Lung (tissue), 12 donors: ENCODE measurements around the gene CCDC30. TPM values are rescaled to one million over a fixed set of nuclear protein-coding genes. Genes with fewer than 3 reads are reported as not detected.

ENCODE experiments used
- ATAC-seq: fragments of 200-7000 bp; cut with Tn5 transposase; one replicate; pipeline ENCODE4 v1.9.1; 2020; ENCODE audit warnings: moderate number of reproducible peaks; ENCODE audit not compliant: insufficient read depth, low FRiP score
- DNase-seq, 3 donors: peaks; one replicate each; pipeline ENCODE4 v3.0.0-alpha.2; 2013 to 2017
- H3K27ac ChIP-seq, 2 donors: one replicate each; pipeline ENCODE4 v1.5.1; 2013; ENCODE audit warnings: mild to moderate bottlenecking in 2 of 2, moderate library complexity in 2 of 2, control low read depth in 1 of 2, inconsistent platforms in 1 of 2, low read depth in 1 of 2, low read length in 1 of 2
- H3K27me3 ChIP-seq, 3 donors: one replicate each; pipeline ENCODE4 v1.5.1; 2013; ENCODE audit warnings: low read length in 2 of 3; ENCODE audit not compliant: control insufficient read depth in 3 of 3, insufficient read depth in 3 of 3
- H3K36me3 ChIP-seq, 4 donors: one replicate each; pipeline ENCODE4 v1.5.1; 2013; ENCODE audit warnings: low read length in 4 of 4, mild to moderate bottlenecking in 1 of 4, moderate library complexity in 1 of 4; ENCODE audit not compliant: control insufficient read depth in 4 of 4, insufficient read depth in 4 of 4
- H3K4me1 ChIP-seq, 5 donors: one replicate each; pipeline ENCODE4 v1.5.1; 2013; ENCODE audit warnings: low read length in 5 of 5, mild to moderate bottlenecking in 2 of 5, moderate library complexity in 1 of 5; ENCODE audit not compliant: control insufficient read depth in 5 of 5, insufficient read depth in 5 of 5
- H3K4me3 ChIP-seq: one replicate; pipeline ENCODE4 v1.5.1; 2013; ENCODE audit warnings: mild to moderate bottlenecking, control low read depth, moderate library complexity
- H3K9ac ChIP-seq, 2 donors: one replicate each; pipeline ENCODE4 v1.5.1; 2013; ENCODE audit warnings: low read length in 2 of 2, control low read depth in 1 of 2; ENCODE audit not compliant: insufficient read depth in 1 of 2
- H3K9me3 ChIP-seq, 4 donors: one replicate each; pipeline ENCODE4 v1.5.1; 2013; ENCODE audit warnings: low read length in 3 of 4, mild to moderate bottlenecking in 1 of 4, moderate library complexity in 1 of 4; ENCODE audit not compliant: control insufficient read depth in 4 of 4, insufficient read depth in 3 of 4
- CTCF ChIP-seq: IDR thresholded peaks from 2 replicates; pipeline ENCODE4 v1.5.1; 2012; ENCODE audit warnings: mild to moderate bottlenecking; ENCODE audit errors: control extremely low read depth, extremely low read depth
- WGBS, 2 donors: extraction: QIAGEN DNeasy Blood & Tissue Kit; methylation state at CpG; one replicate each; pipeline ENCODE4 v1.1.7; 2013; 5-methylcytosine and 5-hydroxymethylcytosine counted together
- polyA plus RNA-seq, 2 donors: library from polyadenylated mRNA; stranded (reverse); fragments of 200-250 nt; gene quantifications; one replicate each; pipeline ENCODE4 v1.2.1, GENCODE V29; 2013
- total RNA-seq, 2 donors: library from RNA; depleted of rRNA in 1 of 2; stranded (reverse); fragments of >200 nt in 1 of 2; gene quantifications; one replicate each; pipeline ENCODE4 v1.2.1, GENCODE V29; 2014 to 2021
- donor health status: control.
- donor health status: control.
- donor health status: Bipolar disorder and iron deficiency.
- donor health status: healthy.
- donor health status: DM: yes; HTN: yes; CAD: no.

The CCDC30 gene
- total and polyA plus RNA-seq, 4 donors = 1.5 to 21.4 (median 9.2) TPM

GRCh38 chr1:42660907-42661500 is 197.9 kb downstream of the CCDC30 start:
- H3K4me3 ChIP-seq = no peak overlapping the region
- H3K4me1 ChIP-seq = peaks cover 0 to 15% (median 4%) of the 10 kb centered on the region in 5 donors
- no peaks in the 10 kb centered on the region for H3K9me3 ChIP-seq
- peaks cover 4 to 33% (median 20%) of the 10 kb centered on the region in 4 donors for H3K36me3 ChIP-seq
- ATAC-seq (no peak), DNase-seq (no peak)
- no peak overlapping the region for H3K9ac ChIP-seq
- WGBS, 2 donors = 61 to 80% methylated on average over 3 of the region's 3 CpGs
- no peak for TF ChIP-seq CTCF
- no peaks in the 10 kb centered on the region for H3K27me3 ChIP-seq
- H3K27ac ChIP-seq = no peak overlapping the region

DNA sequence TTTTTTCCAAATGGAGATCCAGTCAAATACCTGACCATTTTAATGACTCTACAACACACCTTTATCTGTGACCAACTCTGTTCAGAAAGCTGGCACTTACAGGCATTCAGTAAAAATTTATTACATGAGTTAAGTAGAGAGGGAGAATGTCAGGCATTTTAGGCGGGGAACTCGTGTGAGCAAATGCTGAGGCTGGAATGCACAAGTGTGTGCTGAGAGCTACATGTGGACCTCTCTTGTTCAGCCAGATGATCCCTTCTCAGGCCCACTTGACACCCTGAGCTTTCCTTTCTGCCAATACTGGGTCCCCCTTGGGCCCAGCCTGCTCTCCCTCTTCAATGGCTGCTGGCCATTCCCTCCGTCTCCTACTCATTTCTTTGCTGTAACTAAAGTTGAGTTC is 206.8 kb downstream of the CCDC30 start:
- DNase-seq = peak in 2 of 3 donors; percentile 48 to 53
- Histone ChIP-seq H3K9ac (no peak overlapping the region), H3K4me1 (peaks cover 0 to 6% (median 0%) of the 10 kb centered on the region in 5 donors), H3K9me3 (no peaks in the 10 kb centered on the region), H3K27me3 (no peaks in the 10 kb centered on the region), H3K4me3 (no peak overlapping the region), H3K36me3 (peaks cover 20 to 34% (median 30%) of the 10 kb centered on the region in 4 donors), H3K27ac (no peak overlapping the region)
- ATAC-seq = no peak
- no peak for TF ChIP-seq CTCF
- WGBS, 2 donors = 70 to 88% methylated on average over 3 of the region's 3 CpGs

GRCh38 chr1:42670425-42670824 is 207.3 kb downstream of the CCDC30 start:
- H3K27ac ChIP-seq = no peak overlapping the region
- H3K4me1 ChIP-seq = peaks cover 0 to 6% (median 0%) of the 10 kb centered on the region in 5 donors
- no peaks in the 10 kb centered on the region for H3K9me3 ChIP-seq
- no peak overlapping the region for H3K4me3 ChIP-seq
- no peak for TF ChIP-seq CTCF
- H3K9ac ChIP-seq = no peak overlapping the region
- ATAC-seq (no peak), DNase-seq (no peak)
- 93% methylated on average over 4 of the region's 4 CpGs for WGBS, 2 donors
- no peaks in the 10 kb centered on the region for H3K27me3 ChIP-seq
- H3K36me3 ChIP-seq = peaks cover 20 to 32% (median 29%) of the 10 kb centered on the region in 4 donors

GRCh38 chr1:42674214-42674613 is 211.1 kb downstream of the CCDC30 start:
- DNase-seq = peak; percentile 73 to 90 (median 86)
- Histone ChIP-seq H3K4me1 (peaks cover 0 to 6% (median 5%) of the 10 kb centered on the region in 5 donors), H3K9ac (no peak overlapping the region), H3K27ac (peak overlapping the region in 1 of 2 donors; percentile 61), H3K4me3 (no peak overlapping the region), H3K27me3 (no peaks in the 10 kb centered on the region), H3K9me3 (no peaks in the 10 kb centered on the region), H3K36me3 (peaks cover 8 to 13% (median 12%) of the 10 kb centered on the region in 4 donors)
- no peak for TF ChIP-seq CTCF
- no peak for ATAC-seq
